Thoracic aorta (tissue), 2 donors: Measurements from ENCODE around the gene TMEM183A. TPM values are rescaled to one million over a fixed set of nuclear protein-coding genes. Genes with fewer than 3 reads are reported as not detected.

Experiments used
- ATAC-seq: fragments of 150-250 bp; one replicate; pipeline ENCODE4 v1.8.0; 2017; ENCODE audit warnings: low read depth; ENCODE audit not compliant: insufficient number of reproducible peaks, low FRiP score
- DNase-seq: peaks from one replicate; pipeline ENCODE4 v3.0.0-alpha.2; 2020; ENCODE audit warnings: low spot score
- H3K27ac ChIP-seq, 2 donors: fragments of 200-600 bp; sonication (generic); 1 replicate in 1 of 2; 2 replicates in 1 of 2; pipeline ENCODE4 v1.5.1; 2016; ENCODE audit warnings: mild to moderate bottlenecking in 2 of 2, moderate library complexity in 2 of 2
- H3K27me3 ChIP-seq: fragments of 200-600 bp; sonication (generic); replicated peaks from 2 replicates; pipeline ENCODE4 v1.6.0; 2016; ENCODE audit warnings: mild to moderate bottlenecking; ENCODE audit not compliant: insufficient read depth
- H3K36me3 ChIP-seq: fragments of 200-600 bp; sonication (generic); one replicate; pipeline ENCODE4 v1.5.1; 2016
- H3K4me1 ChIP-seq, 2 donors: fragments of 200-600 bp; sonication (generic); 1 replicate in 1 of 2; 2 replicates in 1 of 2; pipeline versions ENCODE4 v1.5.1 to v1.6.0; 2016; ENCODE audit warnings: low read depth in 2 of 2, mild to moderate bottlenecking in 1 of 2; ENCODE audit not compliant: control insufficient read depth in 1 of 2
- H3K4me3 ChIP-seq: fragments of 200-600 bp; sonication (generic); 2 replicates; pipeline ENCODE4 v1.5.1; 2016; ENCODE audit warnings: mild to moderate bottlenecking
- H3K9me3 ChIP-seq: fragments of 200-600 bp; sonication (generic); 2 replicates; pipeline ENCODE4 v1.5.1; 2016
- total RNA-seq, 2 donors: library from RNA; depleted of rRNA; stranded (reverse); fragments of >200 nt; gene quantifications; one replicate each; pipeline versions ENCODE4 v1.1.0 to v1.2.3, GENCODE V29; 2016
- TF ChIP-seq, protein P1 (sequence below): fragments of 200-600 bp; sonication (generic); IDR thresholded peaks from one replicate; pipeline ENCODE4 v1.5.1; 2019; ENCODE audit warnings: antibody characterized with exemption

The TMEM183A gene
- total RNA-seq, 2 donors from 2014 or later, result 54.3 to 72.6 TPM

DNA sequence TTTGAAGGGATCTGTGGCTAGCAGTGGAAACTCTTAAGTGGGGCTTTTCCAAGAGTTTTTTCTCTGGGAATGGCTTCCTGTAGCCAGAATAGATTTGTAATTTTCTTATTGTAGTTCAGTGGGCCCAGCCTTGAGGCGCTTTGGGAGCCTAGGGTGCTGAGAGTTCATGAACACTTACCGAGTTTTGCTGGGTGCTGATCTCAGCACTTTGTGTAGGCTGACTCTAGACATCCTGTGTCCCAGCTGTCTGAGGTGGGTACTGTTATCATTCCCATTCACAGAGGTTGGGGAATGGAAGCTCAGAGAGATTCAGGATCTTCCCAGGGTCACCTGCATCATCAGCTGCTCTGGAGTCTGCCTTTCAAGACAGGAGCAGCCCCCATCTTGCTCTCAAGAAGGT is 26.1 kb downstream of the TMEM183A start:
- TF ChIP-seq, protein P1, sequence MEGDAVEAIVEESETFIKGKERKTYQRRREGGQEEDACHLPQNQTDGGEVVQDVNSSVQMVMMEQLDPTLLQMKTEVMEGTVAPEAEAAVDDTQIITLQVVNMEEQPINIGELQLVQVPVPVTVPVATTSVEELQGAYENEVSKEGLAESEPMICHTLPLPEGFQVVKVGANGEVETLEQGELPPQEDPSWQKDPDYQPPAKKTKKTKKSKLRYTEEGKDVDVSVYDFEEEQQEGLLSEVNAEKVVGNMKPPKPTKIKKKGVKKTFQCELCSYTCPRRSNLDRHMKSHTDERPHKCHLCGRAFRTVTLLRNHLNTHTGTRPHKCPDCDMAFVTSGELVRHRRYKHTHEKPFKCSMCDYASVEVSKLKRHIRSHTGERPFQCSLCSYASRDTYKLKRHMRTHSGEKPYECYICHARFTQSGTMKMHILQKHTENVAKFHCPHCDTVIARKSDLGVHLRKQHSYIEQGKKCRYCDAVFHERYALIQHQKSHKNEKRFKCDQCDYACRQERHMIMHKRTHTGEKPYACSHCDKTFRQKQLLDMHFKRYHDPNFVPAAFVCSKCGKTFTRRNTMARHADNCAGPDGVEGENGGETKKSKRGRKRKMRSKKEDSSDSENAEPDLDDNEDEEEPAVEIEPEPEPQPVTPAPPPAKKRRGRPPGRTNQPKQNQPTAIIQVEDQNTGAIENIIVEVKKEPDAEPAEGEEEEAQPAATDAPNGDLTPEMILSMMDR, result no peak
- no peaks in the 10 kb centered on the region for H3K36me3 ChIP-seq
- H3K27me3 ChIP-seq, result no peaks in the 10 kb centered on the region
- no peak overlapping the region for H3K4me3 ChIP-seq
- H3K27ac ChIP-seq, result no peak overlapping the region
- ATAC-seq, result no peak
- no peak for DNase-seq
- peaks cover 11 to 38% of the 10 kb centered on the region in 2 donors for H3K4me1 ChIP-seq
- no peaks in the 10 kb centered on the region for H3K9me3 ChIP-seq

DNA sequence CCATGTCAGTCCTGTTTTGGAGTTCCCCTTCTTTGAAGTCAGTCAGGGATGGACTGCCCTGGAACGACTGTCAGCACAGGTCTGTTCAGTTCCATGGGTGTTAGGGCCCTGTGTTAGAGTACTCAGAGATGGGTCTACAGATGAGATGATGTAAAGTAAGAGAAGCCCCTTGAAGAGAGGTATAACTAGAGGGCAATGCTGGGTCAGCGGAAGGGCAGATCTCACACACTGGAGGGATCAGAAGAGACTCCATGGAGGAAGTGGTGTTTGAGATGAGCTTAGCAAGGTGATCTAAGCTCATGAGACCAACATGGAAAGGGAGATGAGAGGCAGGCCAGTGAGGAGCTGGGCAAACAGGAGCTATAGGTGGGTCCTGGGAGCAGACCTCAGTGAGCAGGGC is 26.7 kb downstream of the TMEM183A start:
- ATAC-seq (no peak), DNase-seq (no peak)
- Histone ChIP-seq H3K9me3 (no peaks in the 10 kb centered on the region), H3K27ac (no peak overlapping the region), H3K27me3 (no peaks in the 10 kb centered on the region), H3K4me3 (no peak overlapping the region), H3K4me1 (peaks cover 13 to 38% of the 10 kb centered on the region in 2 donors), H3K36me3 (no peaks in the 10 kb centered on the region)
- TF ChIP-seq, protein P1, result no peak

DNA sequence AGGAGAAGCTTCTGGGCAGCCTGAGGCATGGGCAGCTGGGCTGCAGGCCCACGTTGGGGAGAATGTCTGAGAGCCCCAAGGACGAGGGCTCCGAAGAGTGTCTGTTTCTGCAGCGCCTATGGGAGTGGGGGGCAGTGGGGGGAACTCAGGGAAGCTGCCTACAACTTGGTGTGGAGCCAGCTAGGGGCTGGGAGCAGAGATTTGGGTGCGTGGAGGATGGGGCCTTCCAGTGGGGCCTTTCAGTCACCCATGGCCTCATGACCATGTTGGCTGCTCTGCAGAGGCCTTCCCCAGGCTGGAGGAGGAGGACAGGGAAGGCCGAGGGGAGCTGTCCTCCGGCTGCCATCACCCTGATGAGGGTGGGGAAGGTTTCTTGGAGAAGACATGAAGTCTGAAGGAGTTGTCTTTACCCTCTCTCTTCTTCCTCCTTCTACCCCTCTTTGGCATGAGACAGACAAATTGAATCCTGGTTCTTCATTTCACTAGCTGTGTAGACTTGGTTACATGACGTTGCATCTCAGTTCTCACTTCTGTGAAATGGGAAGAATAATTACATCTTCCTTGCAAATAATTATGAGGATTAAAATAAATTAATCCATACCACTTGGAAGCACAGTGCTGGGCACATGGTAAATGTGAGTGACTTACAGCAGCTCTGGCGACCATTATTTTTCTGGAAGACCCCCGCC is 27.4 kb downstream of the TMEM183A start:
- no peaks in the 10 kb centered on the region for H3K9me3 ChIP-seq
- H3K4me1 ChIP-seq, result peaks cover 11 to 35% of the 10 kb centered on the region in 2 donors
- ATAC-seq, result no peak
- H3K27me3 ChIP-seq, result no peaks in the 10 kb centered on the region
- H3K4me3 ChIP-seq, result no peak overlapping the region
- H3K36me3 ChIP-seq, result no peaks in the 10 kb centered on the region
- H3K27ac ChIP-seq, result no peak overlapping the region
- DNase-seq, result no peak
- TF ChIP-seq, protein P1, result no peak

DNA sequence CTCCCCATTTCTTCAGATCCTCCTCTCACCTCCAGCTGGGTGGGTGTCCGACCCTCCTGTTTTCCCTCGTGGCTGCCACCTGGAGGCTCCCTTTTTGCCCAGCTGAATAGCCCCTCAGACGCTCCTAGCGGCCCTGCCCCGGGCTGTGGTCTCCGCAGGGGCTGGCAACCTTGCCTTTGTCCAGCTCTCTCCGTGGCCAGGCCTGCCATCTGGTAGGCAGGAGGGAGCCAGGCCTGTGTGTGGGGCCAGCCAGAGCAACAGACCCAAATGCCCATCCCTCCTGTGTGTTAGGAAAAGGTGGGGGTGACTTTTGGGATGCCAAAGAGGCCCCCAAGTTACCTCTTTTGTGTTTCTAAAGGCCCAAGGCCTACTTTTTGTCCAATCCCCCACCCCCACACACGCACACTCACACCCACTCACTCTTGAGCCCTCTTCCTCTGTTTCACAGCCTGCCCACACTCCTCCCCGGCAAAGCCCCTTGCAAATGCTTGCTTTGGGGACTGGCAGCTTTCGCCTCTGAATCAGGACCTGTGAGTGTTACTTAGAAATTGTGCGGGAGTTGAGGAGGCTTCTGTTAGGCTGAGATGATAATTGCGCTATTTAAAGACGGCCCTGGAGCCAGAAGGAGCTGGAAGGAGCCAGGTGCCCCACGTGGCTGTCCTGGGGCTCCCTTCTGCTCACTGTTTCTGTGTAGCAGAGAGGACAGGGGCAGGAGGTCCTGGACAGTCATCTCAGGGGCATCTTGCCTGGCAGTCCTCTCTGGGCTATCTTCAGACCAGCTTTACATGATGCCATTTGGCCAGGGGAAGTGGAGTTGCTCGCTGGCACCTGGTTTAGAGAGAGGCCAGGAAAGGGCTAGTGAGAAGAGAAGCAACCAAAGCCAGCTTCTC is 28.2 kb downstream of the TMEM183A start:
- Histone ChIP-seq H3K27me3 (no peaks in the 10 kb centered on the region), H3K27ac (no peak overlapping the region), H3K4me3 (no peak overlapping the region), H3K36me3 (no peaks in the 10 kb centered on the region), H3K9me3 (no peaks in the 10 kb centered on the region), H3K4me1 (peaks cover 11 to 33% of the 10 kb centered on the region in 2 donors)
- DNase-seq (no peak), ATAC-seq (no peak)
- TF ChIP-seq, protein P1, result no peak

DNA sequence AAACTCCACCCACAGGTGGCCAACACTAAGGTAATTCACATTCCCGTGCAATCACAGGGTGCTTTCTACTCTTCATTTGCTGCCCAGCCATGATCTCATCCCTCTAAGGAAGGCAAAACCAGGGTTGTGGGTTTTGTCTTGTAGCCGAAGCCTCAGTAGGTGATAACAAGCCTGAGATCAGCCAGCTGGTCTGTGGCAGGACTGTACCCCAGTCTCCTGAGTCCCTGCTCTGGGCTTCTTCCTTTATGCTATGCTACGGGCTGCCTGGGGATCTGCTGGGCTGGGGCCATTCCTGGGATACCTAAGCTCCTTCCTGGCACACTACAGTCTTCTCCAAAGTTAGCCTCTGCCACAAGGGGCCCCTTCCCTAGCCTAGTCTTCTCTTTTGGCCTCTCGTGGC is 29.0 kb downstream of the TMEM183A start:
- H3K27me3 ChIP-seq, result no peaks in the 10 kb centered on the region
- DNase-seq (no peak), ATAC-seq (no peak)
- TF ChIP-seq, protein P1, result no peak
- H3K27ac ChIP-seq, result peak overlapping the region in 1 of 2 donors; percentile 95
- H3K4me1 ChIP-seq, result peaks cover 11 to 33% of the 10 kb centered on the region in 2 donors
- no peaks in the 10 kb centered on the region for H3K9me3 ChIP-seq
- H3K4me3 ChIP-seq, result no peak overlapping the region
- H3K36me3 ChIP-seq, result no peaks in the 10 kb centered on the region
